HEK293 (cell line): ENCODE measurements around the gene PPEF1.

Experiments used
- CTCF ChIA-PET: fragments of 350-600 bp; formaldehyde crosslinking; extraction: SDS; loops from one replicate; lab custom pipeline; 2021; ENCODE audit warnings: antibody characterized with exemption; lab: Yijun Ruan, JAX
- POLR2A ChIA-PET: fragments of 300-600 bp; formaldehyde crosslinking; extraction: SDS; loops from one replicate; lab custom pipeline; 2020; ENCODE audit warnings: antibody characterized with exemption, inconsistent platforms; lab: Yijun Ruan, JAX
- H3K27ac ChIP-seq: fragments of 200-500 bp; sonication (Bioruptor generic); 2 replicates; pipeline ENCODE4 v1.5.1; 2014; ENCODE audit warnings: low read depth, low read length, control low read depth, inconsistent platforms; ENCODE audit errors: extremely low read depth
- H3K36me3 ChIP-seq, 2 experiments: fragments of 200-500 bp in 1 of 2; sonication (Bioruptor generic) in 1 of 2; 1 replicate in 1 of 2; 2 replicates in 1 of 2; pipeline ENCODE4 v1.5.1; 2014 to 2017; ENCODE audit warnings: inconsistent platforms in 2 of 2, low read length in 2 of 2; ENCODE audit not compliant: control insufficient read depth in 2 of 2, insufficient read depth in 1 of 2
- H3K4me1 ChIP-seq: fragments of 200-500 bp; sonication (Bioruptor generic); 2 replicates; pipeline ENCODE4 v1.5.1; 2014; ENCODE audit warnings: mild to moderate bottlenecking, low read length, inconsistent platforms; ENCODE audit not compliant: control insufficient read depth, insufficient read depth
- H3K4me3 ChIP-seq: 2 replicates; pipeline ENCODE4 v1.5.1; 2011; ENCODE audit warnings: low read depth, mild to moderate bottlenecking, control low read depth, low read length, moderate library complexity
- H3K9me3 ChIP-seq: fragments of 200-500 bp; sonication (Bioruptor generic); 2 replicates; pipeline ENCODE4 v1.5.1; 2014; ENCODE audit warnings: low read depth, low read length, inconsistent platforms; ENCODE audit not compliant: control insufficient read depth, insufficient read depth
- ELK4 ChIP-seq: IDR thresholded peaks from 2 replicates; pipeline ENCODE4 v1.6.1; 2011; ENCODE audit warnings: mild to moderate bottlenecking, low read depth, low read length, borderline replicate concordance
- GLIS2 ChIP-seq: fragments of 450-650 bp; formaldehyde crosslinking; IDR thresholded peaks from 2 replicates; pipeline ENCODE4 v1.5.1; 2016; ENCODE audit warnings: missing biosample characterization, missing genetic modification characterization
- HOXC10 ChIP-seq: sonication (generic); formaldehyde crosslinking; IDR thresholded peaks from 2 replicates; pipeline ENCODE4 v1.8.1; 2023; ENCODE audit warnings: mild to moderate bottlenecking, missing genetic modification reagents
- INSM2 ChIP-seq: fragments of 450-650 bp; formaldehyde crosslinking; IDR thresholded peaks from 2 replicates; pipeline ENCODE4 v1.5.1; 2016; ENCODE audit warnings: missing biosample characterization, missing genetic modification characterization
- KLF10 ChIP-seq: fragments of 450-650 bp; IDR thresholded peaks from 2 replicates; pipeline ENCODE4 v1.5.1; 2018; ENCODE audit warnings: missing biosample characterization, mild to moderate bottlenecking, missing genetic modification characterization
- MYNN ChIP-seq: fragments of 450-650 bp; formaldehyde crosslinking; IDR thresholded peaks from 2 replicates; pipeline ENCODE4 v1.5.1; 2016; ENCODE audit warnings: missing biosample characterization, missing genetic modification characterization, borderline replicate concordance
- SCRT1 ChIP-seq: fragments of 450-650 bp; formaldehyde crosslinking; IDR thresholded peaks from 2 replicates; pipeline ENCODE4 v1.5.1; 2016; ENCODE audit warnings: missing biosample characterization, missing genetic modification characterization, borderline replicate concordance
- ZBTB20 ChIP-seq: fragments of 450-650 bp; formaldehyde crosslinking; IDR thresholded peaks from 2 replicates; pipeline ENCODE4 v1.5.1; 2016; ENCODE audit warnings: missing biosample characterization, missing genetic modification characterization
- ZFP69B ChIP-seq: fragments of 450-650 bp; formaldehyde crosslinking; IDR thresholded peaks from 2 replicates; pipeline ENCODE4 v1.5.1; 2016; ENCODE audit warnings: missing biosample characterization, missing genetic modification characterization
- ZNF146 ChIP-seq: fragments of 450-650 bp; formaldehyde crosslinking; IDR thresholded peaks from 2 replicates; pipeline ENCODE4 v1.5.1; 2016; ENCODE audit warnings: missing biosample characterization, missing genetic modification characterization
- ZNF18 ChIP-seq: fragments of 450-650 bp; formaldehyde crosslinking; IDR thresholded peaks from 2 replicates; pipeline ENCODE4 v1.5.1; 2016; ENCODE audit warnings: missing biosample characterization, missing genetic modification characterization
- ZNF24 ChIP-seq: fragments of 450-650 bp; formaldehyde crosslinking; IDR thresholded peaks from 2 replicates; pipeline ENCODE4 v1.5.1; 2016; ENCODE audit warnings: missing biosample characterization, missing genetic modification characterization
- ZNF274 ChIP-seq, 2 experiments: fragments of 200-500 bp in 1 of 2; fragments of 450-650 bp in 1 of 2; sonication (Bioruptor generic) in 1 of 2; formaldehyde crosslinking in 1 of 2; IDR thresholded peaks; 2 replicates each; pipeline versions ENCODE4 v1.5.1 to v1.6.1; 2014 to 2016; ENCODE audit warnings: borderline replicate concordance in 1 of 2, inconsistent platforms in 1 of 2, low read length in 1 of 2, missing biosample characterization in 1 of 2, missing genetic modification characterization in 1 of 2
- ZNF302 ChIP-seq: fragments of 450-650 bp; formaldehyde crosslinking; IDR thresholded peaks from 2 replicates; pipeline ENCODE4 v1.5.1; 2016; ENCODE audit warnings: missing biosample characterization, missing genetic modification characterization, low read depth
- ZNF311 ChIP-seq: fragments of 450-650 bp; formaldehyde crosslinking; IDR thresholded peaks from 2 replicates; pipeline ENCODE4 v1.5.1; 2017; ENCODE audit warnings: missing biosample characterization, missing genetic modification characterization, borderline replicate concordance
- ZNF529 ChIP-seq: fragments of 450-650 bp; formaldehyde crosslinking; IDR thresholded peaks from 2 replicates; pipeline ENCODE4 v1.5.1; 2017; ENCODE audit warnings: missing genetic modification characterization, missing biosample characterization; ENCODE audit not compliant: insufficient replicate concordance
- ZNF558 ChIP-seq: fragments of 450-650 bp; formaldehyde crosslinking; IDR thresholded peaks from 2 replicates; pipeline ENCODE4 v1.5.1; 2016; ENCODE audit warnings: missing biosample characterization, missing genetic modification characterization
- ZNF561 ChIP-seq: fragments of 450-650 bp; IDR thresholded peaks from 2 replicates; pipeline ENCODE4 v1.5.1; 2018; ENCODE audit warnings: missing biosample characterization, missing genetic modification characterization, borderline replicate concordance
- ZNF629 ChIP-seq: fragments of 450-650 bp; formaldehyde crosslinking; IDR thresholded peaks from 2 replicates; pipeline ENCODE4 v1.5.1; 2017; ENCODE audit warnings: missing biosample characterization, missing genetic modification characterization
- ZNF747 ChIP-seq: fragments of 450-650 bp; formaldehyde crosslinking; IDR thresholded peaks from 2 replicates; pipeline ENCODE4 v1.5.1; 2016; ENCODE audit warnings: missing biosample characterization, missing genetic modification characterization
- ZNF837 ChIP-seq: fragments of 450-650 bp; formaldehyde crosslinking; IDR thresholded peaks from 2 replicates; pipeline ENCODE4 v1.5.1; 2016; ENCODE audit warnings: missing biosample characterization, missing genetic modification characterization
- ZXDB ChIP-seq: fragments of 450-650 bp; formaldehyde crosslinking; IDR thresholded peaks from 2 replicates; pipeline ENCODE4 v1.5.1; 2016; ENCODE audit warnings: missing biosample characterization, missing genetic modification characterization
- TF ChIP-seq, protein P1 (sequence below): fragments of 450-650 bp; formaldehyde crosslinking; IDR thresholded peaks from 2 replicates; pipeline ENCODE4 v1.5.1; 2016; ENCODE audit warnings: missing biosample characterization, missing genetic modification characterization

Gene PPEF1

DNA sequence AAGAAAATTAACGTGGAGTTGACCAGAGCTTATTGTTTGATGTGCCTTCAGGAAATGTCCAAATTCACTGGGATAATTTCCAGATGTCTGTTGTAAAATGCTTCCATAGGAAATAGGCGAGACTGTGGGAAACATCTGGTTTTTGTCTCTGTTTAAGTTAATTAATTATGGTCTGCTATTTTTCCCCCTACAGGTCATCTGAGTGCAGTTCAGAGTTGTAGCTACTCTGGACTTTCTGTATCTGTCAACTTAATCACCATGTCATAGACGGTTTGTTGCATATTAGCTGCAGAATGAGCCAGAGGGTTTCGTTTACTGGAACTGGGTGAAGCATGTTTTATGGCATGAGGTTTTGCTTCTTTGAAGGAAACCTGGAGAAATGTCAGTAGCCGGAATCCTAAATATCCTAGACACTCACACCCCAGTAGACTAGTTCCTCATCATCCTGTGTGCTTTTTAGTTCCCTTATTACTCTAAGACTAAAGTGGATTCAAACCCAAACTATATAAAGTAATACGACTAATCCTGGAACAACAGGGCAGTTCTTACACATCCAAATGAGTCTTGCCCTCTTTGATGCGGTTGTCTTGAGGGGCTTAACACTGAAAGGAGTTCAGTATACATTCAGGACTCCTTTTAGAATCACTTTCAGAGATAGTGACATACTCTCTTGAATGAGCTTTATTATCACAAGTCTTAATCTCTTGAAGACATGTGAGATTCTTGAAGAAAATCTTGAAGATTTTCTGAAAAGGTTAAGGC, 62.5 kb downstream of the PPEF1 start:
- no peaks in the 10 kb centered on the region for H3K36me3 ChIP-seq
- ChIA-PET CTCF (interaction anchor here (0.9 to 1.3 kb wide), 4 partner anchors 8 to 67 kb away, joined by 3 to 7 read pairs (median 4); no protein-coding TSS in a partner anchor), POLR2A (no interaction called here)
- H3K4me3 ChIP-seq = no peak overlapping the region
- TF ChIP-seq ZNF747 (no peak), ZNF146 (no peak), HOXC10 (CRISPR knock-in tag) (no peak), ZNF529 (tag by site-specific recombination) (no peak), ZNF837 (tag by site-specific recombination) (no peak), ZNF302 (tag by site-specific recombination) (no peak), ZNF558 (tag by site-specific recombination) (no peak), ZNF24 (tag by site-specific recombination) (no peak), MYNN (tag by site-specific recombination) (no peak), ZXDB (no peak)
- H3K4me1 ChIP-seq = no peaks in the 10 kb centered on the region
- no peak overlapping the region for H3K27ac ChIP-seq
- H3K9me3 ChIP-seq = no peaks in the 10 kb centered on the region

DNA sequence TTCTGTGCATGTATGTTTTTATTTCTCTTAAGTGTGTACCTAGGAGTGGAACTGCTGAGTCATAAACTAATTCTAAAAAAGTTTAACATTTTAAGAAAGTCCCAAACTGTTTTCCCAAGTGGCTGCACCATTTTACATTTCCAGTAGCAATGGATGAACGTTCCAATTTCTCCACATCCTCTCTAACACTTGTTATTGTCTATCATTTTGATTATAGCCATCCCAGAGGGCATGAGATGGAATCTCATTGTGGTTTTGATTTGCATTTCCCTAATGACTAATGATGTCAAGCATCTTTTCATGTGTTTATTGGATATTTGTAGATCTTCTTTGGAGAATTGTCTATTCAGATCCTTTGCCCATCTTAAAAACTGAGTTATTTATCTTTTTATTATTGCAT, 82.5 kb downstream of the PPEF1 start:
- Histone ChIP-seq H3K9me3 (no peaks in the 10 kb centered on the region), H3K27ac (no peak overlapping the region), H3K4me3 (no peak overlapping the region), H3K36me3 (no peaks in the 10 kb centered on the region), H3K4me1 (peaks cover 6% of the 10 kb centered on the region)
- POLR2A ChIA-PET = no interaction called here
- CTCF ChIA-PET = no interaction called here
- TF ChIP-seq ZNF274 (IDR thresholded peaks at IDR 0.05; ENCODE audit: low read length) (no peak), ZNF274 (tag by site-specific recombination; IDR thresholded peaks at IDR 0.05; ENCODE audit: borderline replicate concordance) (no peak), ZNF18 (tag by site-specific recombination) (no peak), KLF10 (no peak), HOXC10 (CRISPR knock-in tag) (no peak), ZNF629 (tag by site-specific recombination) (no peak), ZNF561 (tag by site-specific recombination) (no peak), SCRT1 (tag by site-specific recombination) (no peak), ZFP69B (no peak), ZBTB20 (tag by site-specific recombination) (no peak), ZNF311 (tag by site-specific recombination) (no peak), INSM2 (no peak), GLIS2 (tag by site-specific recombination) (no peak), ELK4 (no peak)
- TF ChIP-seq, protein P1, sequence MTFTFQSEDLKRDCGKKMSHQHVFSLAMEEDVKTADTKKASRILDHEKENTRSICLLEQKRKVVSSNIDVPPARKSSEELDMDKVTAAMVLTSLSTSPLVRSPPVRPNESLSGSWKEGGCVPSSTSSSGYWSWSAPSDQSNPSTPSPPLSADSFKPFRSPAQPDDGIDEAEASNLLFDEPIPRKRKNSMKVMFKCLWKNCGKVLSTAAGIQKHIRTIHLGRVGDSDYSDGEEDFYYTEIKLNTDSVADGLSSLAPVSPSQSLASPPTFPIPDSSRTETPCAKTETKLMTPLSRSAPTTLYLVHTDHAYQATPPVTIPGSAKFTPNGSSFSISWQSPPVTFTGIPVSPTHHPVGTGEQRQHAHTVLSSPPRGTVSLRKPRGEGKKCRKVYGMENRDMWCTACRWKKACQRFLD (tag by site-specific recombination) = no peak
